GM12872 (cell line): ENCODE data around the gene BABAM2.

Experiments used
- TF ChIP-seq, protein P1 (sequence below): IDR thresholded peaks from 3 replicates; pipeline ENCODE4 v1.5.1; 2011; ENCODE audit warnings: low read depth, mild to moderate bottlenecking, low read length, moderate library complexity; ENCODE audit not compliant: insufficient read depth

Gene BABAM2

DNA sequence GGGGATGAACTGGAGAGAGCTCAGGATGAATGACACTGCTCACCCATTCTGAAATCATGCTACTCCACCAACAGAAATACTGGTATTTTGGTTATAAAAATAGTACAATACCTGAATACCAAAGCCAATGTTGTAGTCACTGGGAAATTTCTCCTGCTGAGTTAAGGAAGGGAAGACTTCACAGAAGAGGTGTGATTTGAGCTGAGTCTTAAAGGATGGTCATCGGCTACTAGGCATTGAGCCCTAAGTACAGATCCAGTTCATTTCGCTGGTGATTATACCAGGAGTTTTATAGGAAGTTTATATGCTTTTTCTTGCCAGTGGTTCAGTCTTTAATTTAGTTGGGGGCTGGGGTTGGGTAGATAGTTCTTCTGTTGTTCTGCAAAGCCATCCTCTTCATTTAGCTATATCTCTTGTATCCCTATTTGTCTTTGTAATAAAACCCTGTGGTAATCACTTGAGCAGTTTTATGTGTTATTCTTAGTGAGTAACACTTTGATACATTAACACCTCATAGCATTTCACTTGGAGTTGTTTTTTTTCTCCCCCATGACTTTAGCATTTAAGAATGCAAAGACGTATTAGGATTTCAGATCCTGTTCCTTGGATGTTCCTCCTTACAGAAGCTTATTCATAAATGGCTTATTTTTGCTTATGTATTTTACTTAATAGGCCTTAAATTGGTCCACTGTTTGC lies 262.2 kb downstream of the BABAM2 start:
- TF ChIP-seq, protein P1, sequence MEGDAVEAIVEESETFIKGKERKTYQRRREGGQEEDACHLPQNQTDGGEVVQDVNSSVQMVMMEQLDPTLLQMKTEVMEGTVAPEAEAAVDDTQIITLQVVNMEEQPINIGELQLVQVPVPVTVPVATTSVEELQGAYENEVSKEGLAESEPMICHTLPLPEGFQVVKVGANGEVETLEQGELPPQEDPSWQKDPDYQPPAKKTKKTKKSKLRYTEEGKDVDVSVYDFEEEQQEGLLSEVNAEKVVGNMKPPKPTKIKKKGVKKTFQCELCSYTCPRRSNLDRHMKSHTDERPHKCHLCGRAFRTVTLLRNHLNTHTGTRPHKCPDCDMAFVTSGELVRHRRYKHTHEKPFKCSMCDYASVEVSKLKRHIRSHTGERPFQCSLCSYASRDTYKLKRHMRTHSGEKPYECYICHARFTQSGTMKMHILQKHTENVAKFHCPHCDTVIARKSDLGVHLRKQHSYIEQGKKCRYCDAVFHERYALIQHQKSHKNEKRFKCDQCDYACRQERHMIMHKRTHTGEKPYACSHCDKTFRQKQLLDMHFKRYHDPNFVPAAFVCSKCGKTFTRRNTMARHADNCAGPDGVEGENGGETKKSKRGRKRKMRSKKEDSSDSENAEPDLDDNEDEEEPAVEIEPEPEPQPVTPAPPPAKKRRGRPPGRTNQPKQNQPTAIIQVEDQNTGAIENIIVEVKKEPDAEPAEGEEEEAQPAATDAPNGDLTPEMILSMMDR: no peak

DNA sequence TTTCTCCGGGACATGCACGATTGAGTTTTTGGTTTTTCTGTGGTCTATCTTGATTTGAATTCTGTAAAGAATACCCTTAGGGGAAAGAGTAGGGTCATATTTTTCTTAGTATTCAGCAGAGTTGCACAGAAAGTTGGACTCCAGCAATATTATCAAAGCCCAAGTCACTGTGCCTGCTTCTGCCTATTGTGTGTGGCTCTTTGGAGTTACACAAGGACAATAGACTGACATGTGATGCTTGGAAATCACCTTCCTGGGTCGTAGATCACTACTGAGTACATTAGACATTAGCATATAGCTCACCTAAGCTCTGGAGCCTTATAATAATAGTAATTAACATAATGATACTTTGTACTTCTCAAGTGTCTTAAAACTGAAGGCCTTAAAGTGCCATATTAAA lies 263.3 kb downstream of the BABAM2 start:
- TF ChIP-seq, protein P1: no peak

DNA sequence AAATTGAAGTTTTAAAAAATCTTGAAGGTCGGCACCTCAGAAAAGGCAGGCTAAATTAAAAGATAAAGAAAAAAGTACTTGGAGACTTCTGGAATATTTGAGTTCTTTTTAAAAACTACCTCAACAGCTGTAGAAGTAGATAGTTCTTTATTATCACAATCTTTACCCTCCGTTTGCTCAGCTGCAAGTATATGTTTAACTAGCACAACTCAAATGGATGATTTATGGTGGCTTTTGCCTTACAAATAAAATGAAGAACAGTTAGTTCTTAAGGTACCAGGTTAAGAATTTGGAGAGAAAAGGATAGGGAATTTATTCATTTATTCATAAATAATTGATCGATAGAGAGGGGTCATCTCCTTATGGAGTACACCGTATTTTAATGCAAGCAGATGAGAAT lies 264.6 kb downstream of the BABAM2 start:
- TF ChIP-seq, protein P1: no peak

DNA sequence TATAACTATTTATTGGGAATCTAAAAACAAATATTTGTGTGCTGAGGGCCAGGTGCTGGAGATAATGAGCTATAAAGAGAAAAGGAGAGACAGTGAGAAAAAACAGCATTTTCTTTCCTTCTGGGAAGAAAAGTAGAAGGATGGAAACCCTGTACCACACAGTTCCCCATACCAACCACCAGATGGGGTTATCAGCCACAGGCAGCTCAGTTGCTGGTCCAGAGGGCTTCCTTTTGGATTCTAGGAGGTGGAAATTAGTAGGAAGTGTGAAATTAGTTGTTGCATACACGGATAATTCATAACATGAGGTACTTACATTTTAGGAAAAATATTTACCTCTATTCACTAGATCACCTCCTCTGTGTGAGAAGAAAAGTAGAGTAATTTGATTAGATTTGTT lies 265.1 kb downstream of the BABAM2 start:
- TF ChIP-seq, protein P1: peak; percentile 57; the same call in 2 of the 3 replicates

DNA sequence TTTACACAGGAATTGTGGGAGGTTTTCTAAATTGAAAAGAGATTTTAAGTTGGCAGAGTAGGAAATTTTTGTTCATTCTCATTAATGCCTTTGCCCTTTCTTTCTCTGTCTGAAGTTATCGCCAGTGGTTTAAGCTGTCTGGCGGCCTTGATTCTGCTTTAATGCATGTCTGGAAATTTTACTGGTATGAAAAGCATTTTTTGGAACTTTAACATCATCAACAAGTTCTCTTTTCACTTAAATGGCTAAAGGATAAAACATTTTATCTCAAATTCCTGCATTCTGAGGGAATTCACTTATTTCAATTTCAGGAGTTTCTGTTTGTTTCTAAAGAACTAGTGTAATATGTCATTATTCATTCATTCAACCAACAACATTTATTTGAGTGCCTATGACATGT lies 268.3 kb downstream of the BABAM2 start:
- TF ChIP-seq, protein P1: no peak

DNA sequence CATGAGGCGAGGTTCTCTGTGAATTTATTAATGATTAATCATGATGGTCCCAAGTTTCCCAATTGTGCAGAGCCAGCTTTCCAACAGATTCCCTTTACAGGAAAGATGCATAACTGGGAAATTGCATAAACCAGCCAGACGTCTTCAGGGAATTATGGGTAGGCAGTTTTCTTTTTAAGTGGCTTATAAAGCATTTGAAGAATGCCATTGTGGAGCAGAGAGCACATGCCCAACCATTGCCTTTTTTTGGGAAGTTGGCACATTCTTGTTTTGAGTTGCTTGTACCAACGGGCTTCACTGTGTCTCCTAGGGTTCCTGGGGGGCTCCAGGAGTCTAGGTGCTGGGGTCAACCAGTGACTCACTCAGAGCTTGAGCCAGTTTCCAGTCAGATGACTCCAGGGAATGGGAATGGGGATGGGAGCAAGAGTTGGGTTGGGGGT lies 270.5 kb downstream of the BABAM2 start:
- TF ChIP-seq, protein P1: no peak

DNA sequence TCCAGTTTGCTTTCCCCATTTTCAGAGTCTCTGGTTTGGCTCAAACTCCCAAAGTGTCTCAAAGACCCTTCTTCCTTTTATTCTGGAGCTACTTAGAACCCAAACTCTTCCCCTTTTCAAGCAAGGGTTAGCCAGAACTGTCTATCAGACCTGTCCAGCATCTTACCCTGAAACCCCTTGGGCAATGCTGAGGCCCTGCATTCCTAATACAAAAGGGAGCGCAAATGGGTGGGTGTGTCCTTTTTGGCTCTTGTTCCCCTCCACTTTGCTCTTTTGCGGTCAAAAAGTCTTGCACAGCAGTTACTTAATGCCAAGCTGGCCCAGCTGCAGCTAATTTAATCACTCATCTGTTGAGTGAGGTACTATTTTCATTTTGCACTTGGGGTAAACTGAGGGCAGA lies 270.9 kb downstream of the BABAM2 start:
- TF ChIP-seq, protein P1: no peak

DNA sequence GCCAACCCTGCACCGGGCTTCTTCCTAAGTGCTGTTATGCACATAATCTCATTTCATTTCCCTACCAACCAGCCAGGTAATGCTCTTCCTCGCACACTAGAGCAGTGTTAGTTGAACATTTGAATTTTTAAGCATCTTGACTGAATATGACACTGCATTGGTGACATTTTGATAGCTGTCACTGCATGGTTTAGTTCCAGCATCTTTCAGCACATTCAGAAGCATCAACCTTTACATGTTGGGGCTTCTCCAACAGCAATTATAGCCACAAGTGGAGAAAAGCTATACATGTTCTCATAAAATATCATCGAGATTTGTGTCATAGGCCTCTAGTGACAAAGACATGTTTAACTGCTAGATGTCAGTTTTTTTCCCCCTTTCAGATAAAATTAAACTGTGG lies 272.0 kb downstream of the BABAM2 start:
- TF ChIP-seq, protein P1: no peak
